Measurements from ENCODE around the gene PCDHB16. TPM values are rescaled to one million over a fixed set of nuclear protein-coding genes. Genes with fewer than 3 reads are reported as not detected.
"Not testable (repeated sequence)": the region's sequence is repeated elsewhere in the genome, so short reads cannot be mapped to it uniquely, and the experiment has no call there.

PCDHB16 gene
- total RNA-seq, 1 donor from 2014 or later: 0.48 TPM

- ATAC-seq: not testable (repeated sequence)
Observed at GRCh38 chr5:141184117-141184855, 2.1 kb downstream of the PCDHB16 start.

- ATAC-seq: no peak
Observed at GRCh38 chr5:141186897-141187512, 4.8 kb downstream of the PCDHB16 start, which contains the start of gene PCDHB9. Gene PCDHB9, plus strand, starts transcription at chr5:141187161. Its CDS starts 158 bp downstream, at chr5:141187319.

- not testable (repeated sequence) for ATAC-seq
Observed at GRCh38 chr5:141188682-141189081, 6.5 kb downstream of the PCDHB16 start.

- ATAC-seq: not testable (repeated sequence)
Observed at GRCh38 chr5:141189131-141189530, 6.9 kb downstream of the PCDHB16 start.

GRCh38 chr5:141192110-141192725, 10.0 kb downstream of the PCDHB16 start, which contains the start of gene PCDHB10:
Gene PCDHB10, plus strand, starts transcription at chr5:141192353. Its CDS starts 200 bp downstream, at chr5:141192553.
- ATAC-seq: no peak

- not testable (repeated sequence) for ATAC-seq
Observed at GRCh38 chr5:141194332-141194731, 12.1 kb downstream of the PCDHB16 start.

- no peak for ATAC-seq
Observed at GRCh38 chr5:141196363-141196762, 14.2 kb downstream of the PCDHB16 start.

- no peak for ATAC-seq
Observed at GRCh38 chr5:141199359-141200235, 17.4 kb downstream of the PCDHB16 start, which contains the start of gene PCDHB11. Gene PCDHB11, plus strand, starts transcription at chr5:141199627. Its CDS starts 148 bp downstream, at chr5:141199775.

- ATAC-seq: not testable (repeated sequence)
Observed at GRCh38 chr5:141201126-141201525, 18.9 kb downstream of the PCDHB16 start.

- not testable (repeated sequence) for ATAC-seq
Observed at GRCh38 chr5:141201646-141202045, 19.5 kb downstream of the PCDHB16 start.

GRCh38 chr5:141208478-141208877, 26.3 kb downstream of the PCDHB16 start, which contains the start of gene PCDHB12:
Gene PCDHB12, plus strand, starts transcription at chr5:141208719. Its CDS starts 189 bp downstream, at chr5:141208908.
- no peak for ATAC-seq

- ATAC-seq: not testable (repeated sequence)
Observed at GRCh38 chr5:141210281-141210680, 28.1 kb downstream of the PCDHB16 start.

- not testable (repeated sequence) for ATAC-seq
Observed at GRCh38 chr5:141210849-141211248, 28.7 kb downstream of the PCDHB16 start.

- peak; percentile 41 for ATAC-seq
Observed at GRCh38 chr5:141213656-141214339, 31.6 kb downstream of the PCDHB16 start, which contains the start of gene PCDHB13. Gene PCDHB13, plus strand, starts transcription at chr5:141213919. Its CDS starts 205 bp downstream, at chr5:141214124.

- not testable (repeated sequence) for ATAC-seq
Observed at GRCh38 chr5:141214583-141214982, 32.4 kb downstream of the PCDHB16 start.

- ATAC-seq: not testable (repeated sequence)
Observed at GRCh38 chr5:141215504-141215903, 33.3 kb downstream of the PCDHB16 start.

GRCh38 chr5:141216035-141216434, 33.8 kb downstream of the PCDHB16 start:
- not testable (repeated sequence) for ATAC-seq

GRCh38 chr5:141223112-141223783, 41.1 kb downstream of the PCDHB16 start, which contains the start of gene PCDHB14:
Gene PCDHB14, plus strand, starts transcription at chr5:141223343. Its CDS starts 163 bp downstream, at chr5:141223506.
- ATAC-seq: no peak

GRCh38 chr5:141224844-141225243, 42.7 kb downstream of the PCDHB16 start:
- not testable (repeated sequence) for ATAC-seq

- not testable (repeated sequence) for ATAC-seq
Observed at GRCh38 chr5:141225421-141225820, 43.2 kb downstream of the PCDHB16 start.

All from esophagus mucosa (tissue), 1 donor.